CD4-positive, alpha-beta T cell treated with Interleukin-2 at 100 ng/mL for 4 hours (primary cell): ENCODE results near the gene CLTCL1.
"Not testable (repeated sequence)": the region's sequence is repeated elsewhere in the genome, so short reads cannot be mapped to it uniquely, and the experiment has no call there.

Experiments
- DNase-seq: peaks from one replicate; pipeline ENCODE4 v3.0.0-alpha.2; 2020; ENCODE audit warnings: low spot score

CLTCL1 gene

GRCh38 chr22:19291580-19292457 is at the start of gene CLTCL1:
TSS of gene CLTCL1 (minus strand) at chr22:19291719. CDS start at chr22:19291641, 78 bp downstream.
- peak; percentile 61 for DNase-seq

- DNase-seq, result no peak
These were observed 45.6 kb upstream of the CLTCL1 start for GRCh38 chr22:19337137-19337536.

GRCh38 chr22:19336133-19337075 is 44.9 kb upstream of the CLTCL1 start:
- no peak for DNase-seq

- DNase-seq, result no peak
These were observed 40.5 kb upstream of the CLTCL1 start for GRCh38 chr22:19331975-19332374.

- DNase-seq, result no peak
These were observed 40.0 kb upstream of the CLTCL1 start for GRCh38 chr22:19331474-19331873.

GRCh38 chr22:19330865-19331418 is 39.4 kb upstream of the CLTCL1 start:
- DNase-seq, result no peak

GRCh38 chr22:19330205-19330604 is 38.7 kb upstream of the CLTCL1 start:
- DNase-seq, result not testable (repeated sequence)

GRCh38 chr22:19329454-19329853 is 37.9 kb upstream of the CLTCL1 start:
- no peak for DNase-seq

- DNase-seq, result no peak
These were observed 33.9 kb upstream of the CLTCL1 start for GRCh38 chr22:19325296-19325948.

GRCh38 chr22:19323420-19323819 is 31.9 kb upstream of the CLTCL1 start:
- not testable (repeated sequence) for DNase-seq

GRCh38 chr22:19321757-19322156 is 30.2 kb upstream of the CLTCL1 start:
- DNase-seq, result no peak

GRCh38 chr22:19320136-19320535 is 28.6 kb upstream of the CLTCL1 start:
- DNase-seq, result not testable (repeated sequence)

- no peak for DNase-seq
These were observed 27.8 kb upstream of the CLTCL1 start for GRCh38 chr22:19319281-19319680.

GRCh38 chr22:19317865-19318264 is 26.3 kb upstream of the CLTCL1 start:
- no peak for DNase-seq

- DNase-seq, result no peak
These were observed 16.4 kb upstream of the CLTCL1 start for GRCh38 chr22:19307872-19308271.

- not testable (repeated sequence) for DNase-seq
These were observed 15.0 kb upstream of the CLTCL1 start for GRCh38 chr22:19306535-19306934.

- no peak for DNase-seq
These were observed 13.0 kb upstream of the CLTCL1 start for GRCh38 chr22:19304547-19304946.

GRCh38 chr22:19303785-19304184 is 12.3 kb upstream of the CLTCL1 start:
- no peak for DNase-seq

GRCh38 chr22:19295733-19296132 is 4.2 kb upstream of the CLTCL1 start:
- no peak for DNase-seq

GRCh38 chr22:19292458-19293230 is 1.1 kb upstream of the CLTCL1 start:
- DNase-seq, result no peak

GRCh38 chr22:19291218-19291579 is 320 bp downstream of the CLTCL1 start:
- DNase-seq, result peak; percentile 5
